GM21717 (cell line): Measurements from ENCODE around the gene NARS2.
A peak's percentile ranks its signal among the peaks of the same experiment; 100 is the strongest.
"Not testable (repeated sequence)": the region's sequence is repeated elsewhere in the genome, so short reads cannot be mapped to it uniquely, and the experiment has no call there.

Experiments used
- ATAC-seq: cut with Tn5 transposase; IDR thresholded peaks from one replicate; pipeline ENCODE4 v1.9.1; 2021; ENCODE audit warnings: mild to moderate bottlenecking, moderate library complexity; ENCODE audit not compliant: unreplicated experiment

Gene NARS2

GRCh38 chr11:78576549-78577097, 2.0 kb upstream of the NARS2 start:
- no peak for ATAC-seq

GRCh38 chr11:78575478-78575877, 814 bp upstream of the NARS2 start:
- ATAC-seq = no peak

DNA sequence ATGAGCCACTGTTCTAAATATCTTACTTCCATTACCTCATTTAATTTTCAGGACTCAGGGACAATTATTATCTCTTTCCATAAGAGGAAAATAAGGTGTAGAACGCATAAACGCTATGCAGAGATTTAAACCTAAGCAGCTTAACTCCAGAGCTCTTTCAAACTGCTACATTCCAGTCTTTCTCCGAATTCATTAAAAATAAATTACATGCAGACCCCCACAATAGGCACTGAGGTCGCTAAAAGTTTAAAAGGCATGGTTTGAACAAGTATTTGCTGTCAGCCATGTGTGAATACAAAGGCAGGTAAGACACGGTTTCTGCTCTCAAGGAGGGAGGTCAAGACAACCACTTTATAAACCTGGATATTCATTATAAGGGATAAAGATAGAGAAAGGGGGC, 983 bp downstream of the NARS2 start:
- ATAC-seq = no peak

- no peak for ATAC-seq
Observed at GRCh38 chr11:78573271-78573670, 1.4 kb downstream of the NARS2 start.

DNA sequence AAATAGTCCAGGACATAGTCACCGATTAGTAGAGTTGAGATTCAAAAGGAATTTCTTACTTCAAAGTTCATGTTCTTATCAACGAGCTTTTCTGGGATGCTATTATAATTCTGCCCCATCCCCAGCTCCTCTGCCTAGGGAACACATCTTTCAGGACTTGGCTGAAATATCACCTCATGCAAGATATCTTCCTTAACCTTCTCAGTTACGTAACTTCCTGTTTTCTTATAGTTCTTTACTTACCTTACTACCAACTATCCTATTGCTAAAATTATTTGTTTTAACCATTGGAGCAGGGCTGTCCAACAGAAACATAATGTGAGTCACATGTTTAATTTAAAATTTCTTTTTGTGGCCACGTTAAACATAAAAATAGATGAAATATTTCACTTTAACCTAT, 2.3 kb downstream of the NARS2 start:
- ATAC-seq = no peak

DNA sequence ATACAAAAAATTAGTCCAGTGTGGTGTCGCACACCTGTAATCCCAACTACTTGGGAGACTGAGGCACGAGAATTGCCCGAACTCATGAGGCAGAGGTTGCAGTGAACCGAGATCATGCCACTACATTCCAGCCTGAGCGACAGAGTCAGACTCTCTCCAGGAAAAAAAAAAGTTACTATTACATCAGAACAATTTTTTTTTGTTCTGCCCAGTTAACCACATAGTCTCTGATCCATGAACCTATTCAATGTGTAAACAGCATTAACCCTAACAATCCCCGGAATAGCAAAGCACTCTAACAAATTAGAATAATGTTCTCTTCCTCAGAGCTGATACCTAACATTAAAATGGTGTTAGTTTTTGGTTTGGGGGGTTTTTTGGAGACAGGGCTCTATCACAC, 4.6 kb downstream of the NARS2 start:
- no peak for ATAC-seq

DNA sequence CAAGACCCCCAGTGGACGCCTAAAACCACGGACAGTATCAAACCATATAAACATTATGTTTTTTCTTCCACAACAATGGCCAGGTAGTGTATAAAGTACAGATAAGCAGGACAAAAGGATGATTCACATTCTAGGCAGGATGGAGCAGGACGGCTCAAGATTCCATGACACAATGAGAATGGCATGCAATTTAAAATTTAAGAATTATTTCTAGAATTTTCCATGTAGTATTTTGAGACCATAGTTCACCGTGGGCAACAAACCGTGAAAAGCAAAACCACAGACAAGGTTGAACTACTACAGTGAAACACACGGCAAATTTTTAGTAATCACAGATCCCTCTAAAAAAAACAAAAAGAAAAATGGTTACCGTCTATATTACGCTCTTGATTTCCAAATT, 7.5 kb downstream of the NARS2 start:
- ATAC-seq = no peak

- peak; percentile 48 for ATAC-seq
Observed at GRCh38 chr11:78564490-78565467, 9.9 kb downstream of the NARS2 start.

DNA sequence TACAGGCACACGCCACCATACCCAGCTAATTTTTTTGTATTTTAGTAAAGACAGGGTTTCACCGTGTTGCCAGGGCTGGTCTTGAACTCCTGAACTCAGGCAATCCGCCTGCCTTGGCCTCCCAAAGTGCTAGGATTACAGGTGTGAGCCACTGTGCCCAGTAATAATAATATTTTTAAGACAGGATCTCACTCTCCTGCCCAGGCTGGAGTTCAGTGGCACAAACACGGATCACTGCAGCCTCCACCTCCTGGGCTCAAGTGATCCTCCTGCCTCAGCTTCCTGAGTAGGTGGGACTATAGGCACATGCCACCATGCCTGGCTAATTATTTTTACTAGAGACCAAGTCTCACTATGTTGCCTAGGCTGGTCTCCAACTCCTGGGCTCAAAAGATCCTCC, 10.6 kb downstream of the NARS2 start:
- ATAC-seq = not testable (repeated sequence)

DNA sequence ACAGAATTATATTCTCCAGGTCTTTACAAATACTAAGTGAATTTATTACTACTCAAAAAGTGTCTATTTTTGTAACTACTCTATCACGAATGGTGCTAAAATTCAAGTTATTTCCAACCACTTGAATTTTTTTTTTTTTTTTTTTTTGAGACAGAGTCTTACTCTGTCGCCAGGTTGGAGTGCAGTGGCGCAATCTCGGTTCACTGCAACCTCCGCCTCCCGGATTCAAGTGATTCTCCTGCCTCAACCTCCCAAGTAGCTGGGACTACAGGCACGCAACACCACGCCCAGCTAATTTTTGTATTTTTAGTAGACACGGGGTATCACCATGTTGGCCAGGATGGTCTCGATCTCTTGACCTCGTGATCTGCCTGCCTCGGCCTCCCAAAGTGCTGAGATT, 11.6 kb downstream of the NARS2 start:
- ATAC-seq = not testable (repeated sequence)

DNA sequence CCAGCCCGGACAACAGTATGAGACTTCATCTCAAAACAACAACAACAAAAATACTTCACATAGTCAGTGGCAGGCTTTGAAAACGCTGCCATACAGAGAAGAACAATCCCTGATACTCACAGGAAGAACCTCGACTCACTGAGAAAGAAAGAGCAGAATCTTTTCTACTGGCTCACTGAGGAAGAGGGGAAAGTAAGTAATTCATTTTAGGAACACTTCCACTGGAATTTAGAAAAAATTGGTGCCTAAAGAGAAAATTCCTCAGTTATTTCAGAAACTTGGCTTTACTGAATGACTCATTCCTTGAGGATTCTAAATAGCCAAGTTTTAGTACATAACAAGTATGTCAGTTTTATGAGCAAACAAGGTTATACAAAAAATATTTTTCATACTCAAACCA, 12.3 kb downstream of the NARS2 start:
- ATAC-seq = no peak

GRCh38 chr11:78560826-78561484, 13.7 kb downstream of the NARS2 start:
- no peak for ATAC-seq

GRCh38 chr11:78560153-78560552, 14.5 kb downstream of the NARS2 start:
- ATAC-seq = no peak

DNA sequence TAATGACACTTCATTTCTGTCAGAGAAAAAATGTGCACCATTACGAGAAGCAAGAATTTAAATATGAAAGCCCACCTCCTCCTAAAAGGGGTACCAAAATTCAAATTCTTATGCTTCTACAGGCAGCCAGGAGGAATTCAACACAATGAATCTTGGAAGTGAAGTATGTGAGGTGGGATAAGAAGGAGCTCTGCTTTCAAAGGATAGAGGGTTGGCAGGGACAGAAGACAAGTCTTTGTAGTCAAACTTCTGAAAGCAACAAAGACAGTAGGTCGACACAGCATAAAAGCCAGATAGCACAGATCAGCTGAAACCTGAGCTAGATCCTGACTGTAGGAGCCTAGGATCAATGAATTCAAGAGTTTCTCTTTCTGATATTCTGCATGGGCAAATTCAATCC, 17.4 kb downstream of the NARS2 start:
- no peak for ATAC-seq

- no peak for ATAC-seq
Observed at GRCh38 chr11:78555592-78555991, 19.1 kb downstream of the NARS2 start.

GRCh38 chr11:78552881-78553280, 21.8 kb downstream of the NARS2 start:
- ATAC-seq = no peak

DNA sequence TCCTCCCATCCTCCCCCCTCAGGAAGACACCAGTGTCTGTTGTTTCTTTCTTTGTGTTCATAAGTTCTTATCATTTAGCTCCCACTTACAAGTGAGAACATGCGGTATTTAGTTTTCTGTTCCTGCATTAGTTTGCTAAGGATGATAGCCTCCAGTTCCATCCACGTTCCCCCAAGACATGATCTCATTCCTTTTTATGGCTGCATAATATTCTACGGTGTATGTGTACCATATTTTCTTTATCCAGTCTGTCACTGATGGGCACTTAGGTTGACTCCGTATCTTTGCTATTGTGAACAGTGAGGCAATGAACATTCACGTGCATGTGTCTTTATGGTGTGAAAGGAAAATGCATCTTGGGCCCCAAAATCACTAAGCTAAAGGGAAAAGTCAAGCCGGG, 22.5 kb downstream of the NARS2 start:
- ATAC-seq = not testable (repeated sequence)

GRCh38 chr11:78551066-78551465, 23.6 kb downstream of the NARS2 start:
- ATAC-seq = no peak

GRCh38 chr11:78549624-78550409, 24.8 kb downstream of the NARS2 start:
- no peak for ATAC-seq

DNA sequence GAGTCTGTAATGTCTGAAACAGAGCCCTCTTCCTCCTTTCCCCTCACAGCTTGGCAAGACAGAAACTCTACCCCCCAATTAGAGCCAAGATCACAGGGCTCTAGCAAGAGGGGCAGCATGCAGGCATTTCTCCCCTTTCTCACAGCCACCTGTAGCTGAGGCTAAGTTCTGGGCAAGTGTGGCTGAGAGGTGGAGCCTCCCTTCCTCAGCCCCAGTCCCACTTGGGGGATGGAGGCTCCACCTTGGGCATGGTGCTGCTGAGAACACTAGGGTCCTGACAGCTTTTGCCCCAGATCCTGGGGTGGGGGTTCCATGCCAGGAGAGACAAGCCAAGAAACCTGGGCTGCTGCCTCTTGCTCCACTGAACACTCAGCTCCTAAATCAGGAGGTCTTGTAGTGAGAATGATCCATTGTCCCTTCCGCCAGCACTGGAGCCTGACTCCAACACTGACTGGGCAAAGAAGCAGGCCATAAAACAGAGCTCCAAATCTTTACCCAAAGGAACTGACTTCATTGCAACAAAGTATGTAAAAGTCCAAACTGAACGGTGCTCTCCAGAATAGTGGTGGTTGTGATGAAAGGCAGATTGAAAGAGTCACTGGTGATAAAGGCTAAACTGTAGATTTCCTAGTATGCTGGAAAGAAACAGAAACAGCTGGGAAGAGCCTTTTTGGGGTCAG, 25.6 kb downstream of the NARS2 start:
- no peak for ATAC-seq
